ENCODE results near the gene KRTAP12-2. TPM values are rescaled to one million over a fixed set of nuclear protein-coding genes. Genes with fewer than 3 reads are reported as not detected.

KRTAP12-2 gene
- total RNA-seq, 1 donor from 2014 or later: not detected

DNA sequence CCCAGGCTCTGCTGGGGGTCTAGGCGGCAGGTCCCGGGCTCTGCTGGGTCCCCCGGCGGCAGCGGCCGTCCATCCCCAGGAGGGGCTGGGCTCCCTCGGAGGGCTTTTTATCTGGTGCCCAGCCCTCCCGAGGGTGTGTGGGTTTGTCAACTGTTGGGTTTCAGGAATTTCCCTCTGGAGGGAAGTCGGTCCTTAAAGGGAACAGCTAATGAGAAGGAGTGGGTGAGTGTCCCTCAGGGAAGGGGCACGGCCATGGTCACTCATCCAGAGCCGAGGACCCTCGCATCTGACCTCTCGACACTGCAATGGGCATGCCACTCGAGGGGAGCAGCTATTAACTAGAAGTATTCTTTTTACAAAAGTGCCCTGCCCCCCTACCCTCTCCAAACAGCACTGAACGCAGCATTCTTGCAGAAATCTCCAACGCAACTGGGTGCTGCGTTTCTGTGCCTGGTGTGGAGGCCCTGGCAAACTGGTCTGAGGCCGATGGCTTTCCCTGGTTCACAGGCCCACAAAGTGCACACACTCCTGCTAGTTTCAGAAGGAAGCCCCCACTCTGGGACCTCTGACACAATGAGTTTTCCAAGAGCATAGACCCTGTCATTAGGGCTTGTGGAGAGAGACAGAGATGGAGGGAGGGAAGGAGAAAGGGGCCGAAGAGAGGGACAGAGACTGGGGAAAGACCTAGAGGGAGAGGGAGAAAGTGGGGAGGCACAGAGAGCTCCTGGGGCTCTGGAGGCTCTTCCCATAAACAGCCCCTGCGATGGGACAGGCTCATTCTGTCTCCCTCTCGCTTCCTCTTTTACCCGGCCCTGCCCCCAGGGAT, 45.7 kb upstream of the KRTAP12-2 start:
- Mint-ChIP-seq H3K27ac (ENCODE audit: unreplicated experiment) (no peak overlapping the region), H3K4me3 (ENCODE audit: unreplicated experiment) (no peak overlapping the region), H3K9me3 (ENCODE audit: unreplicated experiment) (no peaks in the 10 kb centered on the region), H3K36me3 (ENCODE audit: unreplicated experiment) (no peaks in the 10 kb centered on the region), H3K27me3 (ENCODE audit: unreplicated experiment) (peaks cover 73% of the 10 kb centered on the region), H3K4me1 (ENCODE audit: unreplicated experiment) (peaks cover 7% of the 10 kb centered on the region)
- TF ChIP-seq, protein P1, sequence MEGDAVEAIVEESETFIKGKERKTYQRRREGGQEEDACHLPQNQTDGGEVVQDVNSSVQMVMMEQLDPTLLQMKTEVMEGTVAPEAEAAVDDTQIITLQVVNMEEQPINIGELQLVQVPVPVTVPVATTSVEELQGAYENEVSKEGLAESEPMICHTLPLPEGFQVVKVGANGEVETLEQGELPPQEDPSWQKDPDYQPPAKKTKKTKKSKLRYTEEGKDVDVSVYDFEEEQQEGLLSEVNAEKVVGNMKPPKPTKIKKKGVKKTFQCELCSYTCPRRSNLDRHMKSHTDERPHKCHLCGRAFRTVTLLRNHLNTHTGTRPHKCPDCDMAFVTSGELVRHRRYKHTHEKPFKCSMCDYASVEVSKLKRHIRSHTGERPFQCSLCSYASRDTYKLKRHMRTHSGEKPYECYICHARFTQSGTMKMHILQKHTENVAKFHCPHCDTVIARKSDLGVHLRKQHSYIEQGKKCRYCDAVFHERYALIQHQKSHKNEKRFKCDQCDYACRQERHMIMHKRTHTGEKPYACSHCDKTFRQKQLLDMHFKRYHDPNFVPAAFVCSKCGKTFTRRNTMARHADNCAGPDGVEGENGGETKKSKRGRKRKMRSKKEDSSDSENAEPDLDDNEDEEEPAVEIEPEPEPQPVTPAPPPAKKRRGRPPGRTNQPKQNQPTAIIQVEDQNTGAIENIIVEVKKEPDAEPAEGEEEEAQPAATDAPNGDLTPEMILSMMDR (IDR thresholded peaks at IDR 0.05): no peak
- peak; percentile 71 for DNase-seq (ENCODE audit: extremely low spot score, unreplicated experiment)

DNA sequence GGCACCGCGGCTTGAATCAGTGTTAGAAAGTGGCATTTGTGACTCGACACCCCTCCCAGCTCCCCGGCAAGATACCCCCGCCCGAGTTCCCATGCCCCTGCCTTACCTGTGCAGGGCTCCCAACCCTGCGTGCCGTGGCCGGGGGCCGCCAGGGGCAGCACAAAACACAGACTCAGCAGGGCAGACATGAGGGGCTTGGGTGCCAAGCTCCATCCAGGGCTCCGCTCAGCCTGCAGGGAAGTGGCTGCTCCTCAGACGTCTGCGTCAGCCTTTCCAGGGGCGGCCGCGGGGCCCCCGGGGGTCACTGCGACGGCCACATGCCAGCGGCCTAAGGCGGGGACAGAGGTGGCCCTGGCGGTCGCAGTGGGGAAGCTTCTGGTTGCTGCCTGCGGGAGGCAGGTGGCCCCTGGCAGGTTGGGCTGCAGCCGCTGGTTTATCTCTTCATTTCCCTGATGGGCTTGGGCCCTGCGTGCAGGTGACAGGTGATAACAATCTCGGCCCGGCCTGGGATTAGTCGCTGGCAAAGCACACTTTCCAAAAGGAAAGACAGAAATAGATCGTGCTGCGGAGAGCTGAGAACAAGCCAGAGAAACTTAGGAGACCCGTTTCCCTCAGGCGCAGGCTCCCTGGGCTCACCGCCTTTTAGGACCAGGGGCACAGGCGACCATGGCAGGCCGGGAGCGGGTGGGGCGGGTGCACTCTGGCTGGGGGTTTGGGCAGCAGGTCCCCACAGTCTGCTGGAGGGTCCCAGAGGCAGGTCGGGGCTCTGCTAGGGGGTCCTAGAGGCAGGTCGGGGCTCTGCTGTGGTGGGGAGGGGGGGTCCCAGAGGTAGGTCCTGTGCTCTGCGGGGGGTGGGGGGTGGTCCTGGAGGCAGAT, 44.8 kb upstream of the KRTAP12-2 start, which contains the start of gene TSPEAR:
Gene TSPEAR, minus strand, starts transcription at position 246 of the 876 bp plus-strand sequence. Its CDS starts 58 bp downstream, at position 188.
- peak; percentile 78 for DNase-seq (ENCODE audit: extremely low spot score, unreplicated experiment)
- Mint-ChIP-seq H3K4me1 (ENCODE audit: unreplicated experiment) (peaks cover 7% of the 10 kb centered on the region), H3K9me3 (ENCODE audit: unreplicated experiment) (no peaks in the 10 kb centered on the region), H3K4me3 (ENCODE audit: unreplicated experiment) (no peak within 1 kb of the TSS), H3K27ac (ENCODE audit: unreplicated experiment) (no peak within 1 kb of the TSS), H3K27me3 (ENCODE audit: unreplicated experiment) (peaks cover 72% of the 10 kb centered on the region), H3K36me3 (ENCODE audit: unreplicated experiment) (no peaks in the 10 kb centered on the region)
- TF ChIP-seq, protein P1 (IDR thresholded peaks at IDR 0.05): no peak

DNA sequence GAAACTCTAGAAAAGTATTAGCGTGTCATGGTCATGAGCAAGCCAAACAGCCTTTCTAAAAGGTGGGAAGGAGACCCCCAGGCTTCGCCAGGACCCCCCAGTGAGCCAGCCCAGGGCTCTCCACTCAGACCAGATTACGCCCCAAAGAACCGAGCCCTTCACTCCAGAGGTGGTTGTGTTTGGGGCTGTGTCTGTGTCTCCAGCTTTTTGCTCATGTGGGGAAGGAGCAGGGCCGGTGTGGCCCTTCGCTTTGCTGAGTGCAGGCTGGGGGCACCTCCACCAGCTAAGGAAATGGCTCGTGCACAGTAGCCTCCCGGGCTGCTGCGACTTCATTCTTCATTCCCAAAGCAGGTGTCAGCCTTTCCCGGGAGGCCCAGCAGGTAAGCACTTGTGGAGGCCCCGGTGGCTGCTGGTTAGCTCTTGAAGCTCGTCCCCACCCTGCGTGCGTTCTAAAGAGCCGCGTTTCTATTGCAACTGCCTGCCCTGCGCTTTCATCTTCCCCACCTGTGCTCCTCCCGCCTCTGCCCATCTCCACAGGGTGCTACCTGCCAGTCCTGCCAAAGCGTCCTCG, 44.1 kb upstream of the KRTAP12-2 start:
- Mint-ChIP-seq H3K4me3 (ENCODE audit: unreplicated experiment) (no peak overlapping the region), H3K9me3 (ENCODE audit: unreplicated experiment) (no peaks in the 10 kb centered on the region), H3K27ac (ENCODE audit: unreplicated experiment) (no peak overlapping the region), H3K4me1 (ENCODE audit: unreplicated experiment) (peaks cover 7% of the 10 kb centered on the region), H3K36me3 (ENCODE audit: unreplicated experiment) (no peaks in the 10 kb centered on the region), H3K27me3 (ENCODE audit: unreplicated experiment) (peaks cover 73% of the 10 kb centered on the region)
- peak; percentile 60 for DNase-seq (ENCODE audit: extremely low spot score, unreplicated experiment)
- TF ChIP-seq, protein P1 (IDR thresholded peaks at IDR 0.05): no peak

DNA sequence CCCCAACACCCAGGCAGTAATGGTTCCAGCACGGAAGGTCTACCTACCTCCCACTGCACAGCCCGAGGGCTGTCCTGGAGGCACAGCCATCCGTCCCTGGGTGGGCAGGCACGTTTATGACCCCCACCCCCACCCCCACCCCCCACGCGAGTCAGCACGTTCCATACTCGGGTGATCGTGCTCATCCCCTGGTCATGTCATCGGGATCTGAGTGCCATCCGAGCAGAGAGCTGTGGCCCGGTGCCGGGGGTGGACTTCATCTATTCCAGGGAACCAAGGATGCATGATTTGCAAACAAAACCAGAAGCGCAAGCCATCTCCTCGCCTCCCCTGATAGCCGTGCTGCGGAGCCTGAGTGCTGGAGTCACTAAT, 43.6 kb upstream of the KRTAP12-2 start:
- Mint-ChIP-seq H3K4me1 (ENCODE audit: unreplicated experiment) (peaks cover 7% of the 10 kb centered on the region), H3K9me3 (ENCODE audit: unreplicated experiment) (no peaks in the 10 kb centered on the region), H3K36me3 (ENCODE audit: unreplicated experiment) (no peaks in the 10 kb centered on the region), H3K4me3 (ENCODE audit: unreplicated experiment) (no peak overlapping the region), H3K27me3 (ENCODE audit: unreplicated experiment) (peaks cover 72% of the 10 kb centered on the region), H3K27ac (ENCODE audit: unreplicated experiment) (no peak overlapping the region)
- TF ChIP-seq, protein P1 (IDR thresholded peaks at IDR 0.05): no peak
- peak; percentile 82 for DNase-seq (ENCODE audit: extremely low spot score, unreplicated experiment)
